BJ (cell line): ENCODE measurements around the gene CAST. TPM values are rescaled to one million over a fixed set of nuclear protein-coding genes. Genes with fewer than 3 reads are reported as not detected.

Experiments
- CTCF ChIA-PET: fragments of 350-600 bp; formaldehyde crosslinking; extraction: SDS; loops from one replicate; lab custom pipeline; 2021; ENCODE audit warnings: antibody characterized with exemption, inconsistent platforms; lab: Yijun Ruan, JAX
- POLR2A ChIA-PET: fragments of 300-600 bp; sonication (Branson Sonifier 250); formaldehyde crosslinking; extraction: SDS; loops from one replicate; lab custom pipeline; 2021; ENCODE audit warnings: antibody characterized with exemption; lab: Charles Lee
- DNase-seq: peaks from one replicate; pipeline ENCODE4 v3.0.0-alpha.2; 2011; ENCODE audit warnings: low read depth
- H3K27me3 ChIP-seq: 2 replicates; pipeline ENCODE4 v1.6.0; 2011; ENCODE audit warnings: low read length; ENCODE audit not compliant: control insufficient read depth, insufficient read depth
- H3K36me3 ChIP-seq: 2 replicates; pipeline ENCODE4 v1.5.1; 2011; ENCODE audit warnings: low read length; ENCODE audit not compliant: control insufficient read depth, insufficient read depth
- H3K4me3 ChIP-seq: 2 replicates; pipeline ENCODE4 v1.5.1; 2011; ENCODE audit warnings: low read depth, mild to moderate bottlenecking, control low read depth, low read length
- CTCF ChIP-seq: IDR thresholded peaks from 2 replicates; pipeline ENCODE4 v1.5.1; 2011; ENCODE audit warnings: low read depth, mild to moderate bottlenecking, control low read depth, inconsistent platforms, low read length, moderate library complexity; ENCODE audit not compliant: insufficient read depth
- polyA plus RNA-seq: library from polyadenylated mRNA; depleted of rRNA; stranded (reverse); fragments of >200 nt; gene quantifications from 2 replicates; pipeline ENCODE4 v1.2.3, GENCODE V29; 2011

Gene CAST
- polyA plus RNA-seq, 1 experiment, result 112 TPM

GRCh38 chr5:96775689-96776088, 113.5 kb downstream of the CAST start:
- TF ChIP-seq CTCF, result no peak
- Histone ChIP-seq H3K36me3 (peaks cover 8% of the 10 kb centered on the region), H3K4me3 (no peak overlapping the region), H3K27me3 (no peaks in the 10 kb centered on the region)
- ChIA-PET CTCF (interaction anchor here (1.0 to 1.1 kb wide), 2 partner anchors 10 to 386 kb away, joined by 3 to 4 read pairs; no protein-coding TSS in a partner anchor), POLR2A (no interaction called here)
- no peak for DNase-seq

- Histone ChIP-seq H3K36me3 (peaks cover 8% of the 10 kb centered on the region), H3K27me3 (no peaks in the 10 kb centered on the region), H3K4me3 (no peak overlapping the region)
- no peak for DNase-seq
- CTCF ChIA-PET, result interaction anchor here (1.0 kb wide), 1 partner anchor 385 kb away, joined by 4 read pairs; no protein-coding TSS in a partner anchor
- POLR2A ChIA-PET, result no interaction called here
- TF ChIP-seq CTCF, result no peak
Measured at GRCh38 chr5:96776621-96777020, 114.4 kb downstream of the CAST start.

DNA sequence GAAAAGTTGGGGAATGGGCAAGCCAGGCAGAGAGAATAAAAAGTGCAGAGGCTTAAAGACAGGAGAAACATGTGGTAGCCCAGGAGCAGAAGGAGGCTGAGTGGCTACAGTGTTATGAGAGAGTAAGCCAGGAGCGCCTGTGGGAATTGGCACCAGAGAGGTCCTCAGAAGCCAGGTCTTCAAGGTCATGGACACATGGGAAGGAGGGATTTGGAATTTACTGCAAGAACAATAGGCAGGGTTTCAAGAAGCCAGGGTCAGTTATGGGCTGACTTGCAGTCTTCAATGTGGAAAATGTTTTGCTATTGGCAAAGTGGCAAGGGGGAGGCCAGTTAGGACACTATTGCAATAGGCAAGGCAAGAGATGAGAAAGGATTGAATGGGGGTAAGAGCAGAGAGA, 116.2 kb downstream of the CAST start:
- no peak overlapping the region for H3K4me3 ChIP-seq

DNA sequence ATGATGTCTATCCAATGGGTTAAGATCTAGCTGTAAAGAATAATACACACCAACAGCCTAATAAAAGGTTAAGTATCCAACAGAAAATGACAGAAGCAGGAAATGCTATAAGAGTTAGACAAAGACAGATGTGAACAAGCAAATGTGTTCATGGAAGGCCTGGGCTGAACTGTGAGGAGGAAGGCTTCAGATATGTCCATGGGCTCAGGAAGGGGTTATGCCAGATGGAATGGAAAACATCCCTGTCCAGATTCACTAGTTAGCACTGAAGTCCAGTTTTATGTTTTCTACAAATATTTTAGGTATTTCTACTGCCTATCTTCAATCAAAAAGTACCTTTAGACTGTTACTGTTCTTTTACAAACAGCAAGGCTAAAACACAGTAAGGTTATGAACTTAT, 118.5 kb downstream of the CAST start:
- CTCF ChIA-PET, result interaction anchor here (0.7 to 1.1 kb wide), 3 partner anchors 17 to 26 kb away, joined by 3 to 4 read pairs (median 4); no protein-coding TSS in a partner anchor
- TF ChIP-seq CTCF, result no peak
- peak; percentile 29 for DNase-seq
- POLR2A ChIA-PET, result no interaction called here
- H3K4me3 ChIP-seq, result no peak overlapping the region
- H3K36me3 ChIP-seq, result peaks cover 7% of the 10 kb centered on the region
- no peaks in the 10 kb centered on the region for H3K27me3 ChIP-seq

More for the DNA sequence above, 116.2 kb downstream of the CAST start:
- H3K36me3 ChIP-seq, result peaks cover 8% of the 10 kb centered on the region
- no peak for DNase-seq
- POLR2A ChIA-PET, result no interaction called here
- CTCF ChIA-PET, result no interaction called here
- no peaks in the 10 kb centered on the region for H3K27me3 ChIP-seq
- no peak for TF ChIP-seq CTCF

DNA sequence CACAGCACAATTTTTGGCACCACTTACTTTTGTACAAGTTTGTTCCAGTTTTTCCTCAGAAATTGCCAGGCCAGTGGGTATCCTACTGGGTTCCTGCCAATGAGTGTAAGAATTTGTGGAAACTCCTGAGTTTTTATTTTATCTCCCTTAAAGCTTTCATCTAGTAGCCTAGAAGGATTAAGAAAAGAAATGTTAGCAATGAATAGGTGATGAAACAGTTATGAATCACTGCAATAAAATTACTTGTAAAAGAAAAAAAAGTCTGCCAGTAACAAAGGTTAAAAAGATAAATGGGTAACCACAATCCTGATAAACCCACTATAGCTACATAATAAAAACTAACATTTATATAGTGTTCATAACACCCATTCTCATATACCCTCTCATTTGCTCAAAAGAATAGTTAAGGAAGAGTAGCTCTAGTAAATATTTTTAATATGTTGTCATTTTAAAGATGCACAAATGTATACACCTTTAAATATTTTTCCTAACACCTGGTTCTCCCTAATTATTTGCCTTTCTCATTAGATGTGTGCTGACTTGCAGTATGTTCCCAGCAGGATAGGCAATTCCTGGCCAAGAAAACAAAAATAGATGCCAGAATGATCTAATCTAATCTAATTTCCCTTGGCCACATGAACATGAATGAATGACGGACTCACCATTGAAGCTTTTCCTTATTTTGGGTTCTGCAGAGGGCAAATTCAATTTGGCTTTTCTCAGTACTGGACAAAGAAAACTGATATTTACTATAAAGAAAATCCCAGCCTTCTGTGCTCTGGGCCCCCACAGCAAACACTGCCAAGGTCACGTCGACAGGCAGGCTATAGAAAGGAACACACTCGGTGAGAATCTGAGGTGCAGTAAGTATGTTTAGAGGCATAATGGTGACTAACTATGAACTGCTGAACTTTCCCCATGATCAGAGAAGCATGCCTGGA, 119.1 kb downstream of the CAST start:
- peaks cover 5% of the 10 kb centered on the region; the same call in 1 of the 2 replicates for H3K36me3 ChIP-seq
- no peak overlapping the region for H3K4me3 ChIP-seq
- ChIA-PET POLR2A (interaction anchor here (0.6 kb wide), 1 partner anchor 34 kb away, joined by 4 read pairs; no protein-coding TSS in a partner anchor), CTCF (interaction anchor here (0.7 to 1.1 kb wide), 3 partner anchors 16 to 27 kb away, joined by 3 to 4 read pairs (median 4); no protein-coding TSS in a partner anchor)
- no peaks in the 10 kb centered on the region for H3K27me3 ChIP-seq
- peak; percentile 27 for DNase-seq
- TF ChIP-seq CTCF, result no peak
